Stimulated activated CD4-positive, alpha-beta T cell treated with anti-CD3 and anti-CD28 coated beads, Interleukin-4, amount 100 ng/mL, for 4 hours (primary cell): ENCODE results near the gene B4GALNT1.
"Not testable (repeated sequence)": the region's sequence is repeated elsewhere in the genome, so short reads cannot be mapped to it uniquely, and the experiment has no call there.

Experiments used
- DNase-seq, 2 experiments: peaks; one replicate each; pipeline ENCODE4 v3.0.0-alpha.2; 2020

The B4GALNT1 gene

DNA sequence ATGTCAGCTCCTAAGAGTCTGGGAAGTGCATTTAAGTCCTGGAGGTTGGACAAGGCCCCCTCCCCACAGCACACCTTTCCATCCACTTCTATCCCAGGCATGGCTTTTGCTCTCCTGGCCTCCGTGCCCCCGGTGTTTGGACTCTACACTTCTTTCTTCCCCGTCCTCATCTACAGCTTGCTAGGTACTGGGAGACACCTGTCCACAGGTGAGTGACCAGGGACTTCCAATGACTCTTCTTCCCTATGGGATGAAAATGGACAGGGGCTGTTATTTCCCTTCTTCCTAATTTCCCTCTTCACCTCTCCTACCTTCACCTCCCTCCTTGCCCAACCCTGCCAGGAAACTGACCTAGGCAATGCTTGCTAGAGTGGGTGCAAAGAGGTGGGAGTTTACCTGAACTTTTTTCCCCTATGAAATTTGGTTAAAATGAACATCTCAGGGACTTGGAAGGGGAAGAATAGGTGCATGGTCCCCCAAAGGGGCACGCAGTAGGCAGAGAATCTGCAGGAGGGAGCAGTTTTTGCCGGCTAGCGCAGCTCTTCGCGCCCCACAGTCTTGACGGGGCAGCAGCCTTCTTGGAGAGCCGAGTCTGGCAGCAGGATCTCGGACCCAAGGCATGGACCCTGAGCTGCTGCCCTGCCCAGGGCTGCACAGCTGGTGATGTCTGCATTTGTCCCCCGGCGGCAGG, 12.6 kb downstream of the B4GALNT1 start:
- no peak for DNase-seq

- DNase-seq, result no peak
Observed at GRCh38 chr12:57619434-57620244, 13.4 kb downstream of the B4GALNT1 start.

DNA sequence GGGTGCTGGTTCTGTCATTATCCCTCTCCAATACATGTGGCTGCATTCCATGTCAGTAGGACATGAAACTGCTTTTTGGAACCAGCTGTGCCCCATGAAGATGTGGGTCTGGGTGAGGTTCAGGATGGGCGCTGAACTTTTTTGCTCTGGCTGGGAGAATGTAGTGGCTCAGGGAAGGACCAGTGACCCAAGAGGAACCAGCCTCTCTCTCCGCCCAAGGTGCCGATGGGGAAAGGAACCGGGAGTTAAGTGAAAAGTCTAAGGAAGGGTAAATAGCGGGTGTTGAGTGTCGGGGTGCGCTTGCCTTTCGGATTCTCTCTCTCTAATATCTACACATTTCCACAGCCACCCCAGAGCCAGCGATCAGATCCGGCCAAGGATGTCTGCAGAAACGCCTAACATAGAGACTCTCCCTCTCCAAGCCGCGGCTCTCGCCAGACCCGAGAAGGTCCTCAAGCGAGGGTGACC, 14.0 kb downstream of the B4GALNT1 start:
- no peak for DNase-seq

DNA sequence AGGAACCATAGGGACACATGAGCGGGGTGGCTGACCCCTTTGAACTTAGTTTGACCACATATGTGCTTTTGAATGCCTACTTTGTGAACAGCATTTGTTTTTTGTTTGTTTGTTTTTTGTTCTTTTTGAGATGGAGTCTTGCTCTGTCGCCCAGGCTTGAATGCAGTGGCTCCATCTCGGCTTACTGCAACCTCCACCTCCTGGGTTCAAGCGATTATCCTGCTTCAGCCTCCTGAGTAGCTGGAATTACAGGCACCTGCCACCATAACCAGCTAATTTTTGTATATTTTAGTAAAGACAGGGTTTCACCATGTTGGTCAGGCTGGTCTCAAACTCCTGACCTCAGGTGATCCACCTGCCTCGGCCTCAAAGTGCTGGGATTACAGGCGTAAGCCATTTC, 14.6 kb downstream of the B4GALNT1 start:
- DNase-seq, result not testable (repeated sequence)

- no peak for DNase-seq
Observed at GRCh38 chr12:57617942-57618341, 15.1 kb downstream of the B4GALNT1 start.

DNA sequence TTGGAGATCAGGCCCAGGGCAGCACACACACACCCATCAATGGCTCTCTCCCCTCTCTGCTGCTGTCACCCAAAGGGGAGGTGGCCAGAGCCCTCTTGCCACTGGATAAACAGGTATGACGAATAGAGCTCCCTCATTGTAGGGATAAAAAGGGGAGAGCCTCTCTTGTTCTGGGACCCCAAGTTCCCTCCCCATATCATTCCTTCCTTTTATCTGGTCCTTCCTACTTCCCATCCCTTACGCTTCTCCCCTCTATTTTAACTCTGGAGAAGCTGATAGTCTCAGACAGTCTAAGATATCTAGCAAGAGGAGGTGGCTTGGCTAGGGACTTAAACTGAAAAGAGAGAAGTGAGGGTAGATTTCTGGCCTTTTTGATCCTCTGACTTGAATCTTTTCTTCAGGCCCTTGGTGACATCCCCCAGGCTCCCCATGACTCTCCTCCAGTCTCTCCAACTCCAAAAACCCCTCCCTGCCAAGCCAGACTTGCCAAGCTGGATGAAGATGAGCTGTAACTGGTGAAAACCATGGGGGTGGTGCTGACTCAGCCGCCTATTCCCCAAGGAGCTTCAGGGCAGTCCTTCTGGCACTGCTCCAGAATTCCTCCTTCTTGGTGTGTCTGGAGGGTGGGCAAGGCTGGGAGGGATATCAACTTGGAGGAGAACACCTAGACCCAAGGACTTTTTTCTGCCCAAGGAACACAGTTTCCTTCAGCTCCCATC, 16.5 kb downstream of the B4GALNT1 start:
- DNase-seq, result no peak

DNA sequence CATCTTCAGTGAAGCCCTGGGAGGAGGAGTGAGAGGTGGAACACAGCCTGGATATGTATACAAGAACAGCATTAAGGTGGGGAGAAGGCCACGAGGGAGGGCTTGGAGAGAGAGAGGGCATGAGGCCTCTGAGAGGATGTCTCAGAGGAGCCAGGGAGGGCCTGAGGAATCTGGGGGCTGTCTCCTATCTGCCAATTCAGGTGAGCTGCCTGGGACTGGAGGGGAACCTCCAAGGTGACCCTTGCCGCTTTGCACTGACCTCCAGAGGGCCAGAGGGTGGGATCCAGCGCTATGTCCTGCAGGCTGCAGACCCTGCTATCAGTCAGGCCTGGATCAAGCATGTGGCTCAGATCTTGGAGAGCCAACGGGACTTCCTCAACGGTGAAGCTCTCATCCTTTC, 17.4 kb downstream of the B4GALNT1 start:
- no peak for DNase-seq

DNA sequence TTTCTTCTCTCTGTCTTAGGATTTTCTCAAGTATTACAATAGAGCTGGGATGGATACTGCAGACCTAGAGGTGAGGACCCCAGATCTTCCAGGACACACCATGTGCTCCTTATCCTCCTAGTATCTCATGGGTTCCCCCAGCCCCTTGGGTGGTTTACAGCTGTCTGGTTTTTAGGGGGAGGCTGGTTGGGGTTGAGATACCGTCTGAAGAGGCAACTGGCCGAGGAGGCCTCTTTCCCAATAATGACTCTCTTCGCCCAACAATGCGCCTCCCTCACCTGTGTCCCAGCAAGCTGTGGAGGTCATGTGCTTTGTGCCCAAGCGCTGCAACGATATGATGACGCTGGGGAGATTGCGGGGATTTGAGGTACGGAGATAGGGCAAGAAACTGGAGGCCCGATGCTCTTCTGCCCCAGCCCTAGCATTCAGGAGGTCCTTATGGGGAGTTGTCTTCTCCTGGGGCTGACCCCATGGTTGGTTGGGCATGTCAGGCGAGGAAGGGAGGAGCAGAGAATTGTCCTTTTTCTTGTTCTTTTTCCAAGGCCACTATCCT, 18.0 kb downstream of the B4GALNT1 start:
- no peak for DNase-seq

GRCh38 chr12:57614178-57614947, 18.6 kb downstream of the B4GALNT1 start:
- no peak for DNase-seq

DNA sequence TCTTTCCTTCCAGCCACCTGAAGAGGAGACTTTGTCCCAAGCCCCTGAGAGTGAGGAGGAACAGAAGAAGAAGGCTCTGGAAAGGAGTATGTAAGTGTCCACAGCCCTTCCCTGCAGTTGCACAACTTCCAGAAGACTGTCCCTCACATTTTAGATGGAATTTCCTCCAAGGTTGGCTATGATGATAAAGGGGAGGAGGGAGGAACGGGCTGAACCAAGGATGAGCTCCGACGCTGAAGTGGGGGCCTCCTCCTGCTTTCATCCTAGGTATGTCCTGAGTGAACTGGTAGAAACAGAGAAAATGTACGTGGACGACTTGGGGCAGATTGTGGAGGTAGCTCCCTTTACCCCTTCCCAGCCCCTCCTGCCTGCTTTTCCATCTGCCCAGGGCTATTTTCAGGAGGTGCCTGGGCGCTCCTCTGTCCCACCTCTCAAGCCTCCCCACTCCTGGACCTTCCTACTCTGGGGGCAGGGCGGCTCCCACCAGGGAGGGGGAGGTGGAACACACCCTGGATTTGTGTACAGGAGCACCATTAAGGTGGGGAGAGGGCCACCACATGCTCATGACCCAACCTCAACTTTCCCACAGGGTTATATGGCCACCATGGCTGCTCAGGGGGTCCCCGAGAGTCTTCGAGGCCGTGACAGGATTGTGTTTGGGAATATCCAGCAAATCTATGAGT, 19.4 kb downstream of the B4GALNT1 start:
- no peak for DNase-seq

DNA sequence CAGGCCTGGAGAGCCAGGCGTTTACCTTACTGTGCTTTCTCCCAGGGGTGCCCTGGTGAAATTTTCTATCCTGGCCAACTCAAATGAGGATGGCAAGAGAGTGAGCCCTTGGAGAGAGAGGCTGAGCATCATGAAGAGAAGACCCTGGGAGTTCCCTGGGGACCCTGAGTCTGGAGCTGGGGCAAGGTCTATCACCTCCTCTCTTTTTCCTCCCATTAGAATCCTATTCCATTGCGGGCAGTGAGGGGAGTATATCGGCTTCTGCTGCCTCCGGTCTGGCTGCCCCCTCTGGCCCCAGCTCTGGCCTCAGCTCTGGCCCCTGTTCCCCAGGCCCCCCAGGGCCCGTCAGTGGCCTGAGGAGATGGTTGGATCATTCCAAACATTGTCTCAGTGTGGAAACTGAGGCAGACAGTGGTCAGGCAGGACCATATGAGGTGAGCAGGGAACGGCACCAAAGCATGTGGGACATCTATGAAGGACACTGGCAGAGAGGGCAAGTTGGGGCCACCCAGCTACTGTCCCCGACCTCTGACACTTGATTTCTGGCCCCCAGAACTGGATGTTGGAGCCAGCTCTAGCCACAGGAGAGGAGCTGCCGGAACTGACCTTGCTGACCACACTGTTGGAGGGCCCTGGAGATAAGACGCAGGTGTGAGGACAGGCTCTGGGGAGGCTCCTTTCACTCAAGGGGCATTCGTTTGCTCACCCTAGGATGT, 20.1 kb downstream of the B4GALNT1 start:
- no peak for DNase-seq

DNA sequence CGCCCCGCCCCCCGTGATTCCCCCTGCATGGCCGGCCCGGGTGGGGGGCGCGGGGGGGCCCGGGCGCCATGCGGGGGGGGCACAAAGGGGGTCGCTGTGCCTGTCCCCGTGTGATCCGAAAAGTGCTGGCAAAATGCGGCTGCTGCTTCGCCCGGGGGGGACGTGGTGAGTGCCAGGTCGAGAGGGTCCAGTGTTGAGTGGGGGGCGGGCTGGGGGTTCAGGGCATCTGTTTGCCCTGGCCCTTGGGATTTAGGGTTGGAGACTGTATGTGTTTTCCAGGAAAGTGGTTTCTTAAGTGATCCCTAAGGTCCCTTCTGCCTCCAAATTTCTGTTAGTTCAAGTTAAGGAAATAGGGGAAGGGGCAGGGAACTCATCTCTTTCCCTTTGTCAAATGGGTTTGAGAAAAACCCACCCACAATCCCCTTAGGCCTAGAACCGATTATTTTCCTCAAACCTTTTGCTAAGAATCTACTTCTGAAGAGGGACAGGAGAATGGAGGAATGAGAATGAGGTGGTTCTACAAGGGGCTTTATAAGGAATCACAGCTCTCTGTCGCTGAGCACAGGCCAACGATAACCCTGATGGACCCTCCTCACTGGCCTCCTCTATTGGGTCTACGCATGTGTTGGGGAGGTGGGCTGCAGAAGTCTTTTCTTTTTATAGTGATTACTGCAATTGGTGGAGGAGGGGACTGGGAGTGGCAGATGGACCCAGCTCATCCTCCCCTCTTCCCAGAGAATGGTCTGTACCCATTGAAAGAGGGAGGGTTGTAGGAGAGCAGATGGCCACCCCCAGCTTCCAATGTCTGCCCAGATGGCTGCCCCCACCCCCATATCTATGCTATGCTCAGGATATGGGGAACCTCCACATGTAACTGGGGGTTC, 20.9 kb downstream of the B4GALNT1 start:
- DNase-seq, result no peak

DNA sequence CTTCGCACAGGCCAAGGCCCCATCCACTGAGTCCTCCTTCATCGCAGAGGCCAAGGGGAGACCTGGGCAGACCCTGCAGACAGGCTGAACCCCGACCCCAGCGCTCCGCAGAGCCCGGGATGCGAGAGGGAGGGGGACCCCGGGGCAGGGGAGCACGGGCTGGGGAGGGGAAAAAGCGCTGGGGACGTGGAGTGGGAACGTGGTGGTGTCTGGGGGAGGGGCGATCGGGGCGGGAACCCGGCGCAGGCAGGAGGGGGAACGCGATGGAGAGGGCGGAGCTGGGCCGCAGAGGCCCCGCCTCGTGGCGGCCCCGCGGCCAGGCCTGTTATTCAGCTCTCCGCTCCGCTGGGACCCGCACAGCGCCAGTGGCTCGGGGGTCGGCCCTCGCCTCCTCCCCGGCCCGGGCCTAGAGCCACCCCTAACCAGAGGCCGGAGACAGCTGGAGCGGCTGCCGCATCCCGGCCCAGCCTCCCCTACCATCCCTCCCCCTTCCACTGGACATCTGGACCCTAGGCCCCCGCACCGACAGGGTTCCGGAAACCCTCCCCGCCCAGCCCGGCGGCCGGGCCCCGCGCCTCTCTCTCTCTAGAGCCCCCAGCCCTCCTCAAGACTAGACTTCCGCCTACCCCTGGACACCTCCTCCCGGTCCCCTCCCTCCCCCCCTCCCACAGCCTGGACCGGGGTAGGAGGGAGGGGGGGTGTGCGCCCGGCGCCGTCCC, 21.7 kb downstream of the B4GALNT1 start, which contains the start of gene ARHGEF25:
Gene ARHGEF25 (plus strand): TSS at position 328 of the 719 bp plus-strand sequence. CDS start 460 bp downstream, outside the sequence.
- DNase-seq, result peak; percentile 40 to 58

- no peak for DNase-seq
Observed at GRCh38 chr12:57610554-57611107, 22.4 kb downstream of the B4GALNT1 start.

DNA sequence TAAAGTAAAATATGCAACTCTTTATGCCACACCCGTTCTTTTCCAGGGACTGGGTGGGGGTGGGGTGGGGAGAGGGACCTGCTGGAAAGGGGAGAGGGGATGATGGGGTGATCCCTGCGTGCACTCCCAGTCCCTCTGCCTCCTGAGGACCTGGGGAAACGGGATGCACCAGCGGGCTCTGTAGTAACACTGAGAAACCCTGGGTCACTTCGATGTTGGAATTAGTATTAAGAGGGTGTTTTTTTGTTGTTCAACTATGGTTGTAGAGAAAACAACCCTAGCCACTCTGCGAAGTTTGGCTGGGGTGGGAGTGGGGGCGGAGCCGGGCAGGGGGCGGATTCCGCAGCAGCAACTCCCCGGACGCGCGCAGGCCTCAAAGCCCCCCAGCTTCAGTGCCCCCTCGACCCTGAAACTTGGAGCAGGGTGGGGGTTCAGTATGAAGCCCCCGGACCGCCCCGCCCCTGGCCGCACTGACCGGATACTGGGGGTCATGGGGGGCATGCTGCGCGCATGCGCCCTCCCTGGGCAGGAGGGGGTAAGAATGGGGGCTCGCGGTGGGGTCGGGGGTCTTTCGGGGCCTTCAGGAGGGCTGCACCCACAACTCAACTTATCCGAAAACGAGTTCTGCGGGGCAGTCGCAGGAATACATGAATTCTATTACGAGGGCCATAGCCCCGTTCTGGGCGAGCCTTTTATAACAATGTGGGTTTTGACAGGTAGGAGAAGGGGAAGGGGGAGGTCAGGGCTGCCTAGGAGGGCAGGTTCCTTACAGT, 23.0 kb downstream of the B4GALNT1 start:
- no peak for DNase-seq

GRCh38 chr12:57609101-57609780, 23.8 kb downstream of the B4GALNT1 start:
- DNase-seq, result no peak

DNA sequence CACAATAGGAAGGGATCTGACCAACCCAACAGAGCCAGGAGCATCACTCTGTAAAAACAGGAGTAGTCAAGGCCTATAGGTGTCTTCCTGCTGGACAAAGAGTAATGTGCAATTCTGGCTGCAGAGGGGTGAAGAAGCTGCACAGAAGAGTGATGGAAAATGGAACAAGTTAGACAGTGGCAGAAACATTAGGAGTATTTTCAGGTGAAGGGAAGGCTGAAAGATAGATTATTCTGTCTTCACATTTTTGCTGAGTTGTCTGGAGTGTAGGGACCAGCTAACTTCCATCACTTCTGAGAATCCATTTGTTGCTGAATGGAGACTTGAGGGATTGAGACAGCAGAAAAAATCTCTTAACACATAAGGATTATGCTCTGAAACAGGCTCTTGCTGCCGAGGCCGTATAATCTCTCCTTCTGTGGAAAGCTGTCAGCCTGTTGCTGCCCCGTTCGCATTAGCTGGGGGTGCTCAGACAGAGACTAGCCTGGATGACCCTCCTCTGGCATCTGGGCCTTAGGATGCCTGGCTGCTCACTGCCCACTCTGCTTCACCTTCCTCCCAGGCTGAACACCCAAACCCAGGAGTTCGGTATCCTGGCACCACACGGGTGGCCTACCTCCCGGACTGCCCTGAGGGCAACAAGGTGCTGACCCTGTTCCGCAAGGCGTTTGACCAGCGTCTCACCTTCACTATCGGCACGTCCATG, 24.9 kb downstream of the B4GALNT1 start:
- DNase-seq, result no peak
